B cell (primary cell): ENCODE results near the gene HADH. TPM values are rescaled to one million over a fixed set of nuclear protein-coding genes. Genes with fewer than 3 reads are reported as not detected.

ENCODE experiments used
- ATAC-seq: fragments of 200-7000 bp; cut with Tn5 transposase; one replicate; pipeline ENCODE4 v1.10.0; 2021; ENCODE audit warnings: low read depth, mild to moderate bottlenecking, moderate number of reproducible peaks, moderate library complexity
- CTCF ChIA-PET: fragments of 350-600 bp; sonication (Branson Sonifier 250); formaldehyde crosslinking; loops from one replicate; lab custom pipeline; 2021; ENCODE audit warnings: antibody characterized with exemption, inconsistent platforms; lab: Charles Lee
- POLR2A ChIA-PET: fragments of 350-600 bp; sonication (Branson Sonifier 250); formaldehyde crosslinking; loops from one replicate; lab custom pipeline; 2021; ENCODE audit warnings: antibody characterized with exemption; lab: Charles Lee
- DNase-seq: peaks from one replicate; pipeline ENCODE4 v3.0.0; 2013
- H2AFZ ChIP-seq: 2 replicates; pipeline ENCODE4 v1.6.1; 2012; ENCODE audit warnings: mild to moderate bottlenecking, low read depth, low read length; ENCODE audit not compliant: insufficient read depth, poor library complexity, severe bottlenecking
- H3K27ac ChIP-seq, 2 donors: 1 replicate in 1 of 2; 2 replicates in 1 of 2; pipeline ENCODE4 v1.5.1; 2012 to 2013; ENCODE audit warnings: low read length in 2 of 2, mild to moderate bottlenecking in 2 of 2, moderate library complexity in 1 of 2
- H3K27me3 ChIP-seq, 4 experiments: fragments of 200-600 bp in 1 of 4; sonication (generic) in 1 of 4; replicated peaks in 1 of 4; 1 replicate in 2 of 4; 2 replicates in 2 of 4; pipeline versions ENCODE4 v1.6.1 to v1.7.0; 2013 to 2016; ENCODE audit warnings: low read length in 3 of 4, mild to moderate bottlenecking in 2 of 4, mixed read lengths in 1 of 4, moderate library complexity in 1 of 4; ENCODE audit not compliant: insufficient read depth in 4 of 4, control insufficient read depth in 3 of 4; ENCODE audit errors: control extremely low read depth in 1 of 4
- H3K36me3 ChIP-seq, 2 experiments: replicated peaks in 1 of 2; 1 replicate in 1 of 2; 2 replicates in 1 of 2; pipeline versions ENCODE4 v1.6.1 to v1.7.1; 2013; ENCODE audit warnings: low read length in 1 of 2; ENCODE audit not compliant: insufficient read depth in 2 of 2, control insufficient read depth in 1 of 2; ENCODE audit errors: control extremely low read depth in 1 of 2, extremely low read depth in 1 of 2
- H3K4me1 ChIP-seq, 2 donors: fragments of 200-600 bp in 1 of 2; sonication (generic) in 1 of 2; 1 replicate in 1 of 2; 2 replicates in 1 of 2; pipeline versions ENCODE4 v1.5.1 to v1.6.1; 2013 to 2017; ENCODE audit warnings: low read length in 2 of 2; ENCODE audit not compliant: control insufficient read depth in 2 of 2, insufficient read depth in 2 of 2
- H3K4me2 ChIP-seq: replicated peaks from 2 replicates; pipeline ENCODE3; 2012; ENCODE audit warnings: mild to moderate bottlenecking, low read depth, low read length; ENCODE audit not compliant: poor library complexity, severe bottlenecking
- H3K4me3 ChIP-seq, 5 experiments: fragments of 200-600 bp in 1 of 5; sonication (generic) in 1 of 5; 1 replicate in 3 of 5; 2 replicates in 2 of 5; pipeline versions ENCODE4 v1.5.1 to v1.7.0; 2011 to 2016; ENCODE audit warnings: low read length in 4 of 5, mild to moderate bottlenecking in 4 of 5, low read depth in 2 of 5, control low read depth in 1 of 5, moderate library complexity in 1 of 5; ENCODE audit not compliant: insufficient read depth in 1 of 5; ENCODE audit errors: control extremely low read depth in 1 of 5, extremely low read depth in 1 of 5
- H3K79me2 ChIP-seq: fragments of 200-600 bp; sonication (generic); one replicate; pipeline ENCODE4 v1.6.0; 2016; ENCODE audit warnings: low read length; ENCODE audit not compliant: control insufficient read depth, insufficient read depth
- H3K9ac ChIP-seq: fragments of 200-600 bp; sonication (generic); 2 replicates; pipeline ENCODE4 v1.6.1; 2017; ENCODE audit warnings: mild to moderate bottlenecking, low read length, moderate library complexity
- H3K9me3 ChIP-seq, 3 donors: one replicate each; pipeline versions ENCODE4 v1.6.1 to v1.7.1; 2013; ENCODE audit warnings: low read length in 2 of 3; ENCODE audit not compliant: control insufficient read depth in 2 of 3, insufficient read depth in 1 of 3; ENCODE audit errors: control extremely low read depth in 1 of 3
- H4K20me1 ChIP-seq: 2 replicates; pipeline ENCODE4 v1.6.0; 2012; ENCODE audit warnings: mild to moderate bottlenecking, low read length; ENCODE audit not compliant: insufficient read depth, control insufficient read depth, poor library complexity, severe bottlenecking
- H3K27ac Mint-ChIP-seq: one replicate; pipeline ENCODE4 v1.8.0; 2021; ENCODE audit warnings: mixed read lengths
- H3K27me3 Mint-ChIP-seq: one replicate; pipeline ENCODE4 v1.8.0; 2021; ENCODE audit warnings: mixed read lengths
- H3K4me1 Mint-ChIP-seq: one replicate; pipeline ENCODE4 v1.8.0; 2021; ENCODE audit warnings: mixed read lengths
- H3K4me3 Mint-ChIP-seq: one replicate; pipeline ENCODE4 v1.8.0; 2021; ENCODE audit warnings: mixed read lengths
- H3K9me3 Mint-ChIP-seq: one replicate; pipeline ENCODE4 v1.8.0; 2022; ENCODE audit warnings: mixed read lengths; ENCODE audit not compliant: insufficient read depth
- EZH2 ChIP-seq: IDR thresholded peaks from 2 replicates; pipeline ENCODE4 v1.6.1; 2012; ENCODE audit warnings: borderline replicate concordance, low read depth, mild to moderate bottlenecking, moderate library complexity, low read length; ENCODE audit not compliant: insufficient read depth, poor library complexity, severe bottlenecking
- WGBS: methylation state at CpG from one replicate; pipeline ENCODE4 v1.1.5; 2013; ENCODE audit warnings: missing lambda C conversion rate; ENCODE audit not compliant: insufficient coverage; 5-methylcytosine and 5-hydroxymethylcytosine counted together
- intact Hi-C: fragments of 100-400 bp; cut with micrococcal nuclease; formaldehyde crosslinking; loops from one replicate; pipeline ENCODE4 v1.10.0; 2022
- polyA plus RNA-seq: library from polyadenylated mRNA; depleted of rRNA; stranded (reverse); fragments of >200 nt; gene quantifications from 2 replicates; pipeline ENCODE4 v1.2.3, GENCODE V29; 2012
- total RNA-seq, 2 donors: library from RNA; stranded (reverse); fragments of 120-200 nt in 1 of 2; gene quantifications; 1 replicate in 1 of 2; 2 replicates in 1 of 2; pipeline versions ENCODE4 v1.2.3 to v1.2.4, GENCODE V29; 2013 to 2022
- TF ChIP-seq, protein P1 (sequence below): fragments of 200-600 bp; IDR thresholded peaks from one replicate; pipeline ENCODE4 v1.8.0; 2022; ENCODE audit warnings: antibody characterized with exemption, mild to moderate bottlenecking

Gene HADH
- total and polyA plus RNA-seq, 2 donors (not counting 1 experiment from before 2014, with no cell fraction given), result 21.9 to 26.1 TPM

DNA sequence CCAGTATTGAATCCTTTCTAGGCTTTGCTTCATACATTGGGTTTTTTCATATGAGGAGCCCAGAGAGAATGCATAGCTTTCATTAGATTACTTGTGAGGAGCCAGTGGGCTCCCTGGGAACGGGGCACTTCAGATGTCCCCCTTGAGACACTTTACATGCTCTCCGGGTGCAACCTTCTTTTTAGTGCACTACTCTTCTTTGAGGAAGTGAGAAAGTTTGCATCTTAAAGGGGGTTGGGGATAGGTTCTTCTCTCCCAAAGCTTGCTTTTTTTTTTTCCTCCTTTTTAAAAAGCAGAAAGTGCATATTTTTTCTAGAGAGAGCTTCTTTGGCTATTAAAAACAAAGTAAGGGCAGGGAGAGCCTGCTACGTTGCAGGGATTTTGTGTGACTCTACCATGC is 4.3 kb downstream of the HADH start:
- WGBS, result 17% methylated on average over 1 of the region's 3 CpGs
- Histone ChIP-seq H3K4me2 (peak overlapping the region; percentile 64), H3K9me3 (no peaks in the 10 kb centered on the region), H3K36me3 (peaks cover 0 to 4% of the 10 kb centered on the region in 2 experiments), H3K79me2 (peaks cover 78% of the 10 kb centered on the region), H4K20me1 (peaks cover 9% of the 10 kb centered on the region), H3K9ac (no peak overlapping the region), H3K27me3 (no peaks in the 10 kb centered on the region), H3K4me3 (peak overlapping the region in 1 of 5 experiments; percentile 18), H3K27ac (peak overlapping the region in 1 of 2 donors; percentile 48), H2AFZ (peak overlapping the region; percentile 29), H3K4me1 (peaks cover 29 to 42% of the 10 kb centered on the region in 2 donors)
- ATAC-seq, result no peak
- Mint-ChIP-seq H3K4me3 (peak overlapping the region; percentile 53), H3K4me1 (peaks cover 58% of the 10 kb centered on the region), H3K9me3 (no peaks in the 10 kb centered on the region), H3K27ac (peak overlapping the region; percentile 50), H3K27me3 (no peaks in the 10 kb centered on the region)
- TF ChIP-seq, protein P1, sequence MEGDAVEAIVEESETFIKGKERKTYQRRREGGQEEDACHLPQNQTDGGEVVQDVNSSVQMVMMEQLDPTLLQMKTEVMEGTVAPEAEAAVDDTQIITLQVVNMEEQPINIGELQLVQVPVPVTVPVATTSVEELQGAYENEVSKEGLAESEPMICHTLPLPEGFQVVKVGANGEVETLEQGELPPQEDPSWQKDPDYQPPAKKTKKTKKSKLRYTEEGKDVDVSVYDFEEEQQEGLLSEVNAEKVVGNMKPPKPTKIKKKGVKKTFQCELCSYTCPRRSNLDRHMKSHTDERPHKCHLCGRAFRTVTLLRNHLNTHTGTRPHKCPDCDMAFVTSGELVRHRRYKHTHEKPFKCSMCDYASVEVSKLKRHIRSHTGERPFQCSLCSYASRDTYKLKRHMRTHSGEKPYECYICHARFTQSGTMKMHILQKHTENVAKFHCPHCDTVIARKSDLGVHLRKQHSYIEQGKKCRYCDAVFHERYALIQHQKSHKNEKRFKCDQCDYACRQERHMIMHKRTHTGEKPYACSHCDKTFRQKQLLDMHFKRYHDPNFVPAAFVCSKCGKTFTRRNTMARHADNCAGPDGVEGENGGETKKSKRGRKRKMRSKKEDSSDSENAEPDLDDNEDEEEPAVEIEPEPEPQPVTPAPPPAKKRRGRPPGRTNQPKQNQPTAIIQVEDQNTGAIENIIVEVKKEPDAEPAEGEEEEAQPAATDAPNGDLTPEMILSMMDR, result no peak
- TF ChIP-seq EZH2, result no peak
- CTCF ChIA-PET, result interaction anchor here (0.6 to 3.4 kb wide), 5 partner anchors 20 to 273 kb away, joined by 3 to 15 read pairs (median 3); partner anchors contain the start of gene CYP2U1
- POLR2A ChIA-PET, result interaction anchor here (0.6 kb wide), 1 partner anchor 64 kb away, joined by 4 read pairs; no protein-coding TSS in a partner anchor
- peak; percentile 53 for DNase-seq
- intact Hi-C loops, result no loop called here

DNA sequence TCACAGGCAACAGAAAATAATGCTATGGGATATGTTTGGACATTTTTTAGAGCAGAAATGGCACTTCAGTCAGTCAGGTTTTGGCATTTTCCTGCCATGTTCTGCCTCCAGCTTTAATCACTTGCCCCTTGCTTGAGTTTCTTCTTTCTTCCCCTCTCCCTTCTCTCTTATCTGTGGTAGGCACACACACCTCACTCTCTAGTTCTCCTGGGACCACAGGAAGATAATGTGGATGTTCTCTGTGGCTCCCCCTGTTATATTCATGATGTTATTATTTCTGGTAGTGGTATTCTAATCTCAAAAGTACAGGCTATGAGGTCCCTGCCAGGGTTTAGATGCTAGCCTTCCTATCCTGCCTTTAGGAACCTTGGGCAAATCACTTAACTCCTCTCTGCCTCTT is 5.2 kb downstream of the HADH start:
- H3K27me3 ChIP-seq, result no peaks in the 10 kb centered on the region
- peaks cover 0 to 4% of the 10 kb centered on the region in 2 experiments for H3K36me3 ChIP-seq
- H3K9me3 ChIP-seq, result no peaks in the 10 kb centered on the region
- no peak for DNase-seq
- H3K9ac ChIP-seq, result no peak overlapping the region
- H3K27ac Mint-ChIP-seq, result no peak overlapping the region
- H3K4me1 ChIP-seq, result peaks cover 25 to 39% of the 10 kb centered on the region in 2 donors
- ChIA-PET POLR2A (no interaction called here), CTCF (interaction anchor here (0.6 to 3.4 kb wide), 3 partner anchors 19 to 95 kb away, joined by 3 to 15 read pairs (median 3); no protein-coding TSS in a partner anchor)
- peaks cover 53% of the 10 kb centered on the region for H3K4me1 Mint-ChIP-seq
- peaks cover 9% of the 10 kb centered on the region for H4K20me1 ChIP-seq
- no peak overlapping the region for H3K4me3 ChIP-seq
- H2AFZ ChIP-seq, result no peak overlapping the region
- TF ChIP-seq, protein P1, result no peak
- no peak for TF ChIP-seq EZH2
- no peaks in the 10 kb centered on the region for H3K9me3 Mint-ChIP-seq
- H3K79me2 ChIP-seq, result peaks cover 72% of the 10 kb centered on the region
- no peak overlapping the region for H3K4me2 ChIP-seq
- intact Hi-C loops, result no loop called here
- H3K4me3 Mint-ChIP-seq, result no peak overlapping the region
- H3K27me3 Mint-ChIP-seq, result no peaks in the 10 kb centered on the region
- no peak for ATAC-seq
- H3K27ac ChIP-seq, result no peak overlapping the region
